ENCODE measurements around the gene KRTAP24-1.

Gene KRTAP24-1, protein sequence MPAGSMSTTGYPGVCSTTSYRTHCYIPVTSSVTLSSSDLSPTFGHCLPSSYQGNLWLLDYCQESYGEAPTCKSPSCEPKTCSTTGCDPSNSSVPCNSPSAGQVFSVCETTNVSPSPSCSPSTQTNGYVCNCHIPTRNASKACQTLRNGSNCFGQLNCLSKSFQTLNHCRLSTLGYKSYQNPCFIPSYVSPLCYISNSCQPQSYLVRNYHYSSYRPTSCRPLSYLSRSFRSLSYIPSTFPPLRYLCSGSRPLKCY

GRCh38 chr21:30282850-30283249 lies at the start of gene KRTAP24-1:
TSS of gene KRTAP24-1 (minus strand) at chr21:30282950. CDS start at chr21:30282932, 18 bp downstream.
- DNase-seq: no peak

DNA sequence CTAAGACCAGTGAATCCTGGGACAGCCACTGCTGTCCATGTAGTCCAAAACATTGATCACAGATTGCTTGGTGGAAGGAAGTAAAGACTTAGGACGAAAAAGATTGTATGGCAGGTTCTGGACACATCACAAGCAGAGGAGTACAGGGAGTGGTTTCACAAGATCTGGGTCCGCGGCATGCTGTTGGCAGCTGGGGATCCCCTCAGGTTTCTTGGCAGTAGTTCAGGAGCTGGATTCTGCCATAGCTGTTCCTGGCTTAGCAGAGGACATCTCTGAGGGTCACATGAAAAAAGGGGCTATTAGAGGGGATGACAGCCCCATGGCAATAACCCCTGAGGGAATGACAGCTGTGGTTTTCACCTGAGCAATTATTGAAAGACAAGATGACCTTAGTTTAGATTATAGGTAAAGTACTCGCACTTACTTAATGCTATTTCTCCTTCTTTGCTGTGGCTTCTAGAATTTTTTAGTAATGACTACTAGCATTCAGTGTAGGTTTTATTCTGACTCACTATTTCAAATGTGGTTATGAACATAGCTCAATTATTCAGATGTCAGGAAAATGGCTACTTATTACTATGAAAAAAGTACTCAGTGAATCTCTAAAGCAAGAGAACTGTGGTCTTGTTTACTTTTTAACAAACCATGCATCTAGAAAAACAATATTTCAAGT lies 46.6 kb upstream of the KRTAP24-1 start:
- no peak for DNase-seq

GRCh38 chr21:30326390-30326789 lies 43.6 kb upstream of the KRTAP24-1 start:
- DNase-seq: no peak

- no peak for DNase-seq
Observed at GRCh38 chr21:30320215-30320614, 37.5 kb upstream of the KRTAP24-1 start, which contains the start of gene KRTAP26-1. TSS of gene KRTAP26-1 (minus strand) at chr21:30320315. CDS start at chr21:30320035, 280 bp downstream.

GRCh38 chr21:30315701-30316100 lies 33.0 kb upstream of the KRTAP24-1 start:
- no peak for DNase-seq

DNA sequence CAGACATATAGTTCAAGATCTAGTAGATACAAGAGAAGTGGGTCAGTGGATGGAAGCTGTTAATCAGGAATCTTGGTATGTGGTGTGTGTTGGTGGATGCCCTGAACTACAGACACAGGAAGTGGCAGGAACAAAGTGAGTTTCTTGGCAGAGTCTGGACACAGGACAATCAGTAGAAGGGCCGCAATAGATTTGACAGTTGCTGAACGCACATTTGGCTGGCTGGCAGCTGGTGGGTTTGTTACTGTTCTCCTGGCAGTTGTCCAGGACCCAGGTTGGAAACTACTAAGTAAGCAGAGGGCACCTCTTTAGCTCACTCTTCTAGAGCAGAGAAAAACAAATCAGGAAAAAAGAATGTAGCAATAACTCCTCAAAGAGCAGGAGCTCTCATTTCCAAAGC lies 24.1 kb upstream of the KRTAP24-1 start:
- no peak for DNase-seq

GRCh38 chr21:30305136-30305535 lies 22.4 kb upstream of the KRTAP24-1 start:
- DNase-seq: no peak

DNA sequence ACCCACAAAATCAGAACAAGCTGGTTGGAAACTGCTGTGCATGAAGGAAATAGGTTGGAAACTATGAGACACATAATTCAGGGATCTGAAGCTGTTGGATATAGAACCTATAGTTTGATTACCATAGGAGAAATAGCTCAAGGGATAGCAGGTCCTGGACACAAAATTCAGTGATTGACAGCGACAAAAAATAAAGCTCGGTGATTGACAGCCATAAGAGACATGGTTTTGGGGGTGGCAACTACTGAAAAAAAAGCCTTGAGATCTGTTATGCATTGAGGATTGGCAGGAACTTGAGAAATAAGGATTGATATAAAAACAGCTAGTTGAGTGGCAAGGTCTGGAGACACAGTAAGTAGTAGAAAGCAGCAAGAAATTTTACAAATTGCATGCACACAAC lies 6.5 kb upstream of the KRTAP24-1 start, which contains the start of gene KRTAP25-1:
Gene KRTAP25-1 (minus strand): TSS at position 300 of the 400 bp plus-strand sequence. CDS start 24 bp downstream, at position 276.
- DNase-seq: no peak

DNA sequence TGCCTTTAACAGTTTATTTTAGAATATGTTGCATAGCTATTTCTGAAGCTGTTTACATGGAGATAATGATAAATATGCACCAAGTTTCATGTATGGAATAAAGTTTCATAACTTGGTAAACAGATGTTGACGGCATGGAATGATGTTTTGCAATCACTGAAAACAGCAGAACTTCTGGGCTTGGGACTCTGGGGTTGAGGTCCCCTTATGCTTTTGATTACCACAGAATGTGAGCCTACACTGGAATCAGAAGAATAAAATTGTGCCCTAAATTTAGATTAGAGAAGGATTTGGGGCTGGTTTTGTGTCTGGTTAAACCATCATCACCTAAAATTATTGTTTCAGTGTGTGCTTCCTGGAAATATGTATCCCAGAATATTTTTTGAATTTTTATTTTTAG lies 11.1 kb downstream of the KRTAP24-1 start:
- DNase-seq: no peak

DNA sequence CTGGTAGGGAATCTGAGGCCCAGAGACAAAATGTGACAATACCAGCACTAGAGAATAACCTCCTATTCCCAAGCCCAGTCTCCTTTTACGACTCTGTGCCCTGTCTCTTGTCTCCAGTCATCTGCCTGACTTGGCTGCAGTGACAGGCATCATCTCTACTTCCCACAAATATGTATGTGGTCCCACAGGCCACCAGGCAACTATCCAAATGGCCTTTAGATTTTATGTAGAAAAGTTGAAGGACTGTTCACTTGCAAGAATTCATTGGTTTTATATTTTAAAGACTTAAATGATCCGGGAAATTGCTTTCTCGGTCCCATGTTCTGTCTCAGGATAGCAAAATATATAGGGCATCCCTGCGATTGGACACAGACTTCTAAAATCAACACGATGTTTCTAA lies 11.6 kb downstream of the KRTAP24-1 start:
- no peak for DNase-seq

GRCh38 chr21:30269803-30270530 lies 12.8 kb downstream of the KRTAP24-1 start:
- DNase-seq: no peak

DNA sequence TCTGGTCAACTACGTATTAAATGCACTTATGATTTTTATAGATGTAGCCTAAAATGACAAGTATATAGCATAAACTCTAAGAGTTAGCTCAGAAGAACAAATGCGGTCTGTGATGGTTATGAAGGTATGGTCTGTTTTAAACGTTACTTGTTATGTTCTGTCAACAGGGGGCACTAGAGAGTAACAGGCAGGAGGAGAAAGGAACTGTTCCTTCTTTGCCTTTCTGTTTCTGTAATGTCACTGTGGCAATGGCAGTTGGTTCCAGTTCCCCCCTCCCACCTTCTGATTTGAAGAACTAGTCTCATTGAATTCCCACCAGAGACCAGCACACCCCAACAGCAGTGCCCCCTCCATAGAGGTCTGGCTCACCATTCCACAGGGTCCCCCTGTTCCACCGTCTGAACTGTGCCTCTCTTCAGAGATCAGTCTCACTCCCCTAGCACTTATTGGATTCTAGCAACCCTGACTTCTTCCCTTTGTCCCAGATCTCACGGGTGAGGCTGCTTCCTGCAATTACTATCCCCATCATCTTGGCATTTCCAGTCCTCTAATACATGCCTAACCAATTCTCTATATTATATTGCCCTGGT lies 14.0 kb downstream of the KRTAP24-1 start:
- no peak for DNase-seq

- DNase-seq: no peak
Observed at GRCh38 chr21:30257773-30258172, 25.0 kb downstream of the KRTAP24-1 start.

GRCh38 chr21:30256100-30256499 lies 26.6 kb downstream of the KRTAP24-1 start:
- DNase-seq: no peak

- DNase-seq: no peak
Observed at GRCh38 chr21:30255679-30256078, 27.1 kb downstream of the KRTAP24-1 start.

- DNase-seq: no peak
Observed at GRCh38 chr21:30251781-30252180, 31.0 kb downstream of the KRTAP24-1 start.

DNA sequence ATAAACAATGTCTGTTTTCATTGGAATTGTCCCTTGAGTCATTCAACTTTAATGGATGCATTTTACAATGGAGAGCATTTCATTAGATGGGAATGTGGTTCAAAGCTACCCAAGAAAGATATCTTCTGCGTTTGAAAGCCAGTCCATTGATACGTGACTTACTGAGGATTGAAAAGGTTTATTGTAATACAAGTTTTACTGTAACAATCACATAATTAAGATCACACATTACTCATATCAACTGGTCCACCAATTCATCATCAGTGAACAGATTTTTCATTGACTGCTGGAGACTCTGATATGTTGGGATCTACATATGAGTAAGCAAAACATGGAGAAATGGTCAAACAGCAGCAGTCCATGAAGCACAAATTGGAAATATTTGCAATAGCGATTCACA lies 32.8 kb downstream of the KRTAP24-1 start:
- DNase-seq: no peak

GRCh38 chr21:30248844-30249243 lies 33.9 kb downstream of the KRTAP24-1 start:
- DNase-seq: no peak

- DNase-seq: no peak
Observed at GRCh38 chr21:30245061-30245460, 37.7 kb downstream of the KRTAP24-1 start.

GRCh38 chr21:30243691-30244090 lies 39.1 kb downstream of the KRTAP24-1 start:
- no peak for DNase-seq

DNA sequence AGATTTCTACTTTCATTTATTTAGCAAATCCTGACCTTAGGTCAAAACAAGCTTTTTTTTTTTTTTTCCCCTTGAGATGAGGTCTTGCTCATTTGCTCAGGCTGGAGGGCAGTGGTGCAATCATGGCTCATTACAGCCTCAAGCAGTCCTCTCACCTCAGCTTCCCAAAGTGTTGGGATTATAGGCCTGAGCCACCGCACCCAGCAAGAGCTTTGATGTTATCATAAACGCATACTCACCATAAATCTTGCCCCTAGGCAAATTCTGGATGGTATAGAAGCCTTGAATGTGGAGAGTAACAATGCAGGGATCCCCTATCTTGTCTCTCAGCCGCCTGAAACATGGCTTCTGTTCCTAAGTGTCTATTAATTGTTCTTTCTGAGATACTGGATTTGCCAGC lies 42.1 kb downstream of the KRTAP24-1 start:
- no peak for DNase-seq

DNA sequence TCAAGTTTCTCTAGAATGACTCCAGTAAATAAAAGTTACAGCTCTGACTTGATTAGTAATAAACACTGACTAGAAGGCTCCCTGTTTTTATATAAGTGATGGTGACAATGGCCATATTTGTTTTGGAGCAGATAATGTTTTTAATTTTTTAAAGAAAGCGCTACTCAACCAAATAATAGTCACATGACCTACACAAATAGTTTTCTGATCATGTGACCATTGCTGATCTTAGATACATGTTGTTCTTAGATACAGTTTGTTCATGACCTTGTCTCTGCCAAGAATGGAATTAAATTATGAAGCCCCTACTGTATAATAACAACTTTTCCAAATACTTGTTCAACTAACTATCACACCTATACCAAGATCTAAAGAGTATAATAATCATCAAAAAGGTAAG lies 44.6 kb downstream of the KRTAP24-1 start:
- no peak for DNase-seq

DNA sequence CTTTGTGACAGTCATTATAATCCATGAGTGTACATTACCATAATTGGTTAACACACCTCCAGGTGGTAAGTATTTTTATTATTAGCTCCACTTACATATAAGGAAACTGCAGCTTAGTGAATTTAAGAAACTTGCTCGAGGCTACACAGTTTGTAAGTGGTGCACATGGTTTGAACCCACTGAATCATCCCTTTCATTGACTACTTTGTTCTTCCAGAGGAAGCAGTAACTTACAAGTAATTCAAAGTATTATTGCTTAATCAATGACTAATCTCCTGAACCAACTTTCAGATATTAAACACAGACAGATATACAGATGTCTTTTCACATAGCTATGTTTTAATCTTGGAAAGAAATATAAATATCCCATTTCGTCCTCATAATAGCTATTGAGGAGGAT lies 48.1 kb downstream of the KRTAP24-1 start:
- no peak for DNase-seq

All from NCI-H510A treated with DMSO at 0.1 percent for 48 hours (cell line).